Stimulated activated CD8-positive, alpha-beta memory T cell treated with anti-CD3 and anti-CD28 coated beads, Interleukin-7, amount 100 ng/mL, for 1 hour (primary cell): ENCODE data around the gene FAT1.

Experiments
- DNase-seq, 2 donors: peaks; one replicate each; pipeline ENCODE4 v3.0.0-alpha.2; 2020; ENCODE audit warnings: low read depth in 2 of 2

FAT1 gene

DNA sequence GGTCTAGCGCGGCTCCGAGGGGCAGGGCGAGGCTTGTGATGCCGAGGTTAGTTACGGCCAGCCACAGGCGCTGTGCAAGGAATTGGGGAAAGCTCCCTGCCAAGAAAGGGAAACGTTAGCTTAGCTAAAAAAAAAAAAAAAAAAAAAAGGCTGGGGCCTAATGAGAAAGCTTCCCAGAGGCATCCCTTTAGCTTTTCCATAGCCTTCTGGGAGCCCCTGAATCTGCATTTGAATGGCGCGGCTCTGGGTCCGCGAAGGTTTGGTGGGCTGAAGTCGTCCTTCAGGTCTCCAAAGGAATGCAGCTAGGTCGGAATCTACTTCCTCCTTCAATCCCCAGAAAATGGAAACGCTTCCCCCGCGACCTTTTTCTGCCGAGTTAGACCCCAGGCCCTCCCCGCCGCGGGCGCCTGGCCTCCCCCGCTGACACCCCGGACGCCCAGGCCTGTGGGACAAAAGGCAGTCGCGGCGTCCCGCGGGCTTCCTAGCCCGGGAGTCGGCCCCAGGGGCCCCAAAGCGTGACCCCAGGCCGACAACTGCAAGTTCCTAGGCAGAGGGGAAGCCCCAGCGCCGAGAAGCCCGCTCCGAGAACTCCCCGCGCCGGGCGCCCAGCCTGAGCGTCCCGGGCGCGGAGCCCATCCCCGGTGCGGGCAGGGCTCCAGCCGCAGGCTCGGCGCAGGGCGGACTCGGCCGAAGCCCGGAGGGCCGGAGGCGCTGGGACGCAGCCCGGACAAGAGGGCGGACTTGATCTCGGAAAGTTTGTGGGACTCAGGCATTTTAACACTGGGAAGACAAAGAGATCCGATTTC, 605 bp upstream of the FAT1 start:
- DNase-seq: no peak

DNA sequence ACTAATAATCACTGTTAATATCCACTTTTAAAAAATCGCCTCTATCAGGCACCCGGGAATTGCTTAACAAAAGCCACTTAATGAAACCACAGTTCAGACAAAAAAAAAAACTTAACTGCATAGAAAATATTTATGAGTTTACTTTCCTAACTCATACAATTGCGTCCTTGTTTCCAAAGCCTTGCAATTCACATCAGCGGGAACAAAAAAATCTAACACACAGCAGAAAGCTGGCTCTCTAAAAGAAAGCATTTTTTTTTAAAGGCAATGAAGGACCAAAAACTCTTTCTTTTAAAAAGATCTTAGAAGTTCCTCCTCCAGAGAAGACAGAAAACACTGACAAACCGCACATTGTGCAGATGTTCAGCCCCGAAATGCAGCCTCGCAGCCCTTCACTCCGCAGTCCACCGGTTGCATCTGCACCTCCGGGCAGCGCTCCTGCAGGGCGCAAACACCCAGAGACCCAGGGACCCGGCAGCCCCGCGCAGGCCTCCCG, 812 bp downstream of the FAT1 start:
- no peak for DNase-seq

DNA sequence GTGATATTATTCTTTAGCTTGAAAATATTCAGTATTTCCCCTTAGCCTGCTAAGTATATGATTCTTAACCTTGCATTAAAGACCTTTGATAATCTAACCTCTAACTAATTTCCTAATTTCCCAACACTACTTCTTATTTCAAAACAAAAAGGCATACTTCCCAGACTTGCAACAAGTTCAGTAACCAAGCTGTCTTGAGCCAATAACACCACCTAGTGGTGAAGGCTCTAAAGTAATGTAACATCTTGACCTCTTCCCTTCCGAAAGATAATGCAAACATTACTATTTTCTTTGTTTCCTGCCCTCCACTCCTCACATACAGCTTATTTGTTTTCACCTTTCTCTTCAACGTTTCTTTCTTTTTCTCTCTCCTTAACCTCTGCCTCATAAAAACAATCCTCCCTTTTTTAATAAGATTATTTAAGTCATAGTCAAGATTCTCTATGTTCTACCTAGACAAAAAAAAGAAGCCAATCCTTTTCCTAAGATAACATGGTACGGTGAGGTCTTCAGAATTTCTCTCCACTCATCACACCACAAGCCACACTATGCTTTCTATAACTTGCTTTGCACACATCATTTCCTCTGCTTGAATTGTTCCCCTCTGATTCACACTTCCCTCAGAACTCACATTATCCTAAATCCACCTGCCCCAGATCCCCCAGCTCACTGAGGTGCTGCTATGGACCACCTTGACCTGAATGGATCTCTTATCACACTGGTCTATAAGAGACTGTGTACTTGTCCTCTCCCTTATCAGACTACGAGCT, 3.5 kb downstream of the FAT1 start:
- no peak for DNase-seq

DNA sequence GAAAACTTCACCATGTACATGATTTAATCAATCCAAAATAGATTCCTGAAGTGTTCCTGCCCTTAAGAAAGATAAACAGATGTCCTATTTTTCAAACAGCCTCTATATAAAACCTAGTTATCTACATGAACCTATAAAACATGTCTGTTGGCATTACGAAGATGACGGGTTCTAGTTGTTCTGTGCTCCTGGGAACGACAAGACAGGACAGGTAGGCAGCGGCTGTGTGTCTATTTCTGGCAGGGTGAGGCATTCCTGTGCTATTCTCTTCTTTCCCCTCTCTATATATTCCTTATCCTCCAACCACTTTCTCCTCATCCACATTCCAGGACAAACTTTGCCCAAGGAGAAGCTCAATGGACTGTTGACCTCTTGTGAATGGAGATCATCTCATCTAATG, 6.1 kb downstream of the FAT1 start:
- DNase-seq: no peak

DNA sequence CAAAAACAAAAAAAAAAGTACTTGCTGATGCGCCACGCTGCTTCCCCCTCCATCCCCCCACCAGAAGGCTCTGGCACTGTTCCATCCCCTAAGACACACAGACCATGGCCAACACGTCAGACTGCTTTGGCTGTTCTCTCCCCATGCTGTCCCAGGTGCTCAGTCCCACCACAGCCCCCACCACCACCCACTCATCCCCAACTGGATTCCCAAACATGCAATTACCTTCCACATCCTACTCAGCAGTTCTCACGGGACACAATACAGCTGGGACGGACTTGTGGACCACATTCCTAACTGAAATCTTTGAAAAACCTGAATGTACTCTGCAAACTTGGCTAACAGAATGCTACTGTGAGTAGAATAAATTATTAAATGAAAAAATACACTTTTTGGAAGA, 8.6 kb downstream of the FAT1 start:
- DNase-seq: no peak

DNA sequence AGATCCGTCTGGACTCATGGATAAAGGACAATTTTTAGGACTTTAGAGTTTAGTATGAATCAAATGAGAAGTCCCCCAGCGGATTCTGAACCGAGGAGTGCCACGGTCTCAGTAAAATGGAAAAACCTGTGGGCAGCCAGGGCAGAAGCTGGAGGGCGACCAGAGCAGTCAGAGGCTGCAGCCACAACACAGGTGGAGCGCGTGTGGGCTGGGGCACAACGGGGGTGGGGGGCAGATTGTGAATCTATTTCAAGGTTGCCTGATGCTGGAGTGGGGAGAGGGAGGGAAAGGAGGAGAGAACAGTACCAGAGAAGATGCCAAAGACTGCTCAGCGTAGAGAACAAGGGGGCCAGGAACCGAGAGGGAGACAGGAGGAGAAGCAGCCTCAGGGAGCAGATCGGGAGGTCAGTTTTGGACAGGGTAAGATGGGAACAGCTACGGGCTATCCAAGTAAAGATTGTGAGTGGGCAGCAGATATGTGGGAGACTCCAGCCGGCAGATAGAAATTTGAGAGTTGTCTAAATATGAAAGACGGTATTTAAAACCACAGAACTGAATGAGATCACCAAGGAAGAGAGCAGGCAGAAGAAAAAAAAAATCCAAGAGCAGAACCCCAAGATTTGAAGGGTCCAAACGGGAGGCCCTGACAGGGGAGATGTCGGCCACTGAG, 9.5 kb downstream of the FAT1 start:
- DNase-seq: no peak

DNA sequence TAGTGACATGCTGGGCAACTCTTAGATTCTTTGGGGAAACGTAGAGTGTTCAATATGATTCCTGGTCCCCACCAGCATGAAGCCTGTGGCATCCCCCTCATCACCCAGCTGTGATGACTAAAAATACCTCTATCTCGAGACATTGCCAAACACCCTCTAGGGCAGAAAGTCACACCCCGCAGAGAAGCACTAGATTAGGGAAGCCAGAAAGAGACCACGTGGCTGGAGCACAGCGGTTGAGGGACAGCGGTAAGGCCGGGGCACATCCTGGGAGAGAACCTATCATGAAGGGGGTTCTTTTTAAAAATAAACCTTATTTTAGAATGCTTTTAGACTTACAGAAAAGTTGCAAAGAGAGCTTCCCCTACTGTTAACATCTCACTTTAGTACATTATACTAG, 11.0 kb downstream of the FAT1 start:
- no peak for DNase-seq

DNA sequence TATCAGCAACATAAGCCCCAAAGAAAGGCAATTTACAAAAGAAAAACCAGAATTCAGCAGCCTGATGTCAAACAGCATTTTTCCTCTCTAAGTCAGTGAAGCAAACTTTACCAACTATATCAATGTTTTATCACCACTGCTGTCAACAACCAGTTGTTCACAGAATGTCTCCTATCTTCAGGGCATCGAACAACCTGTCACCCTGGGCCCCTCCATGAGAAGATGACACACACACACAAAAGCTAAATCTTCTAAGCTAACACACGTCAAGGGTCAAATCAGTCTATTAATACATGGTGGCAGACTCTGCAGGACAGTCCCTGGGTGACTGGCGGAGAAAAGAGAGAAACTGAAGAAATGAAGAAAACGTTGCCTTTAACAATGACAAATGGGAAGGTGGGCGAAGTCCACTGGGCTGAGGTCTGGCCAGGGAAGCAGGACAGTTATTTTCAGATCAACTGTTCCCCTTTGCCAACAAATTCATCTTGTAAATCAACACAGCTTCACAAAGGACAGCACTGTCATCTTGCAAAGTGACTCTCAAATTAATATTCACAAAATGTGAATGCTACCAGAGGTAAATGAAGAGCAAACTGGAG, 13.0 kb downstream of the FAT1 start:
- DNase-seq: no peak

DNA sequence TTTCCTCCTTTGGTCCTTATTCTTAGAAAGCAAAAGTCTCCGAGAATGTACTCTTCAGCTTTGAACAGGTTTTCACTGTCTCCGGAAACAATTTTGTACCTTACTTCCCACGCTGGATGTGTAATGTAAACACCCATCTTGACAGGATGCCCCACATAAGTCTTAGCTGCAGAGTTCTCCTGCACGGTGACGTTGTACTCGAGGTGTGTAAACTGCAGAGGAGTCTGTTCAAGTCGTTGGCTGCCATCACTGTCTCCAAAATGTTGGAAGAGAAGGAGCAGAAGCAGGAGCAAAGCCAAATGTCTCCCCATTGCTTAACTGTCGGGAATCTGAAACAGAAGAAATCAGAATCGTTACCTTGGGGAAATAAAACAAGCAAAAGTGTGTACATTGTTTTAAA, 14.1 kb downstream of the FAT1 start:
- no peak for DNase-seq

DNA sequence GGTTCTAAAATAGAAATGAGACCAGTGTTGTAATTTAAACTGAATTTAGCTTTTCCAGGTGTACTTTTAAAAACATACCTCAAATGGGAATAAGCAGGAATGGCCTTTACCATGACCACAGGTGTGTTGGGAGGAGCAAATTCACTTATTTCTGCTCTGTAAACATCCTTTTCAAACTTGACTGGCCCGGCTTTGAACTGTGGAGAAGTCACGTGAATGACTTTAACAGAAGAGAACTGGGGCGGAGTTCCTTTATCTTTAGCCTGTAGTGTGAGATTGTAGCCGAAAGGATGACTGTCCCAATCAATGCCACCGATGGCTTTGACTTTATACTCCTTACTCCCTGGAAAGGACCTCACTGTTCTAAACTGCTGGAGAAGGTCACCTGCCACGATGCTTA, 15.1 kb downstream of the FAT1 start:
- DNase-seq: no peak

DNA sequence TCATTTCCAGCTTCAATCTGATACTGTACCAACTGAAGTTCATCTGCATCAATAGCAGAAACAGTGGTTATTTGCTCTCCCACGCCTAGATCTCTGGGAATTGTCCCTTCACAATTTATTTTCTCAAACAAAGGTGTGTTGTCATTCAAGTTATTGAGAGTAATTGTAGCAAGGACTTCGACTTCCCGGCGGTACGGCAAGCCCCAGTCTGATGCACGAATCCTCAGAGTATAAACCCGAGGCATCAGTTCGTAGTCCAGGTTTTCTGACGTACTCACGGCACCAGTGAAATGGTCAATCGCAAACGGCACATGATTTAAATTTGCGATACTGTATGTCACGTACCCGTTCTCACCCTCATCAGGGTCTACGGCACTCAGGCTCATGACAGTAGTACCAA, 15.7 kb downstream of the FAT1 start:
- no peak for DNase-seq

DNA sequence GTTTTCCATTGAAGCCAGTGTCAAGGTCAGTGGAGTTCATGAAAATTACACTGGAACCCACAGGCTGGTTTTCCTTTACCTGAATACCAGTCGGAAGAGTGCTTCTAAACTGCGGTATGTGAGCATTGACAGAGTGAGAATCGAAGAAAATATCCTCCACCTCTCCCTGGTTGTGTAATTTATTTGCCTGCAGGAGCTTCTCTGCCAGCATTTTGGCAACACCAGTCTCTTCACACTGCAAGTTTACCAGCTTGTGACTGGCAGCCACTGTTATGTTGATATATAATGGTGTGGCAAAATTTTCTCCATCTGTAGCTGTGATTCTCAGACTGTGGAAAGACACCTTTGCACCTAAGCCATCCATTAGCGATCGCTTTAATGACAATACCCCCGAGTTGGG, 16.1 kb downstream of the FAT1 start:
- no peak for DNase-seq

DNA sequence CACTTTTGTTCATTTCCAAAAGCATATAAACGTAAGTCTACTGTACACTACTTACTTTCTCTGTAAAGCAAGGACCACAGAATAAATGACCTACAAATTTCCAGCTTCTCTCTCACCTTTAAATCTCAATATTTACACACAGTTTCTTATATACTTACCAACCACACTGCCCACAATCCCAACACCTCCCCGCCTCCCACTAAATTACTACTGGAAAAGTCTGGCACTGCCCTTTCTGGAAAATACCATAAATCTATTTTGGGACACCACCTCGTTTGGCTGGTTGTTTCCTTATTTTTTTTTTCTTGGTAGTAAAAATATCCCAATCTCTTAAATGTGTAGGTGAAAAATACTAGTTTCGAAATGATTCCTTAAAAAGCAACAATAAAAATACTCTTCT, 19.6 kb downstream of the FAT1 start:
- no peak for DNase-seq

DNA sequence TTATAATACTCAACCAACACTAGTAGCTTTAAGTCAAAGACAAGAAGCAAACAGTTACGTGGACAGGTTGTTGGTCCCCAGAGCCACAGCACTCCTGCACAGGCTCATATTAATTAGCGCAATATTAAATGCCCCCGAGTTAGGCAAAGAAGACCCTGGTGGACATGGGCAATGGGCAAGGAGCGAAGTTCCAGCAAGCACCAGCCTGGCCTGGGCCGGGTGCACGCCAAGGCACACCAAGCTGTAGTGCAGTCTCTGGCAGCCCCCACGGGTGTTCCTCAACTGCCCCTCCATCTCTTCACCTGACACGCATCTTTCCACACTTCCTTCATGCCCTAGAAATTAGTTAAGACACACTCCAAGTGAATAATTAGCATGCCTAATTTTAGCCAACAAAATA, 20.1 kb downstream of the FAT1 start:
- DNase-seq: no peak

DNA sequence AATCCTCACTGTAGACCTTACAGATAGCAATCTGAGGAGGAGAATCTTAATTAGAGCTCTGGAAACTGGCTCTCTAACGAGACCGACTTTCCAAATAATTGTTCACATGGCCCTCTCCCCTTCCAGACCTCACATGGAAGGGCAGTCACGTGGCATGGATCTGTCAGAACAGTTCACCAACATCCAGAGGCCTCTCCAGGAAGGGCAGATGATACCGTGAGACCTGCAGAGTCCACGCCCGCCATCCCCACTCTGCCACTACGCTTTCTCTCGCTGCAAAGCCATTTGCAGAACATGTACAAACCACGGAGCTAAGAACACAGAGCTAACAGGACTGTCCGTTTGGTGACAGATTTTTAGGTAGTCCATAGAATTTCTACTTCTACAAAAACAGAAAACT, 20.7 kb downstream of the FAT1 start:
- DNase-seq: no peak

DNA sequence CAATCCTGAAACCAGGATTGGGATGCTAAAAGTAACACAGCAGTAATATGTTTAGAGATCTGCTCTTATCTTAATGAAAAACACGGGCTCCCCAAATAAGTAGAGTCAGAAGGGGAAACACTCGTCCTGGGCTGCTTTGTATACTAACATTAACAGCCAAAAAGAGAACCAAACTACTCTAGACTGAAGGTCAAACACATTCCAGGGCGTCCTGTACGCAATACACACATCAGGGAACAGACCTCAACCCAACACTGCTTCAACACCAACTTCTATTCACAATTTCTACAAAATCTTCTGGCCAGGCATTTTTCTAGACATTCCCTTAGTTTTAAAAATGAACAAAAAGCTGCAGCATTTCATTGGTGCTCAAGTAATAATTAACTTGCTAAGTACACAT, 21.4 kb downstream of the FAT1 start:
- no peak for DNase-seq

DNA sequence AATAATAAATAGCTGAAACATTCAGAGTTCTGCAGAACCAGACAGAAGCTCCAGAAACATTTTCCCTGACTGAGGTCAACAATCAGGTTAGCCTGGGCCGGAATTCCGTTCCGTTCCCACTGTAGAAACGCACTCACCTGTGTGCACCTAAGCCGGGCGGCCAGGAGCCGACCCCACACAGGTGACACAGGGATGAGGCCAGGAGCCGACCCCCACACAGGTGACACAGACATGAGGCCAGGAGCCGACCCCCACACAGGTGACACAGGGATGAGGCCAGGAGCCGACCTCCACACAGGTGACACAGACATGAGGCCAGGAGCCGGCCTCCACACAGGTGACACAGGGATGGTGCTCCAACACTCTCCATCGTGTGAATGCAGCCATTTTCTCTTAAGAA, 21.9 kb downstream of the FAT1 start:
- no peak for DNase-seq

DNA sequence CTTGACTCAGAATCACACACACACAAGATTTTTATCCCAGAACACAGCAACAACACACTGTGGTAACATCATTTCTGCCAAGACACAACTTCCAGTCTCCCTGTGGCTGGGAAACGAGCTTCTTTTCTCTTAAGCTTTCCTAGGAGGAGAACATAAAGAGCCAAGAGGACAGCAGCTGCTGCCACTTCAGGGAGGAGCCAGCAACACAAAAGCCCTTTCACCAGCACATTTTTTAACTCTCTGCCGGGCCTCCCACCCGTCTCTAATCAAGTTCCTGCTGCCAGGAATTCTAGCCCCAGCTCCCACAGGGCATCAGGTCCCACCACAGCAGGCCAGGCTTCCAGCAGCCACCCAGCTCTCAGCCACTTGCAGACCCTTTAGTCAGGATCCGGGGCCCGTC, 22.4 kb downstream of the FAT1 start:
- no peak for DNase-seq

DNA sequence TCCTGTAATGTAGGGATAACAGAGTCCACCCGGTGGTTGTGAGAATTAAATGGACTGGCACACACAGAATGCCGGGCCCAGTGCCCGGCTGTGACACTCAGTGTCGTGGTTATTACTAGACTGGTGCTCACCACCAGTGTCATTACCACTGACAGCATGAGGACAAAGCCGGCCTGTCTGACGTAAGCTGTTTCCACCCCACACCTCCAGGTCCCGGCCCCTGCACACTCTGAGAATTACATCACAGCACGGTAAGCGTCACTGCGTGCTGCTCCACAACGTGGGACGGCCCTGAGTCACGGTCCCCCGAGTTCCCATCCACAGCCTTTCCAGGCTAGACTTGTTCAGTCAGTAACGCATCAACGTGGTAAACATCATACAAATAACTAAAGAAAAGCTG, 22.9 kb downstream of the FAT1 start:
- no peak for DNase-seq

DNA sequence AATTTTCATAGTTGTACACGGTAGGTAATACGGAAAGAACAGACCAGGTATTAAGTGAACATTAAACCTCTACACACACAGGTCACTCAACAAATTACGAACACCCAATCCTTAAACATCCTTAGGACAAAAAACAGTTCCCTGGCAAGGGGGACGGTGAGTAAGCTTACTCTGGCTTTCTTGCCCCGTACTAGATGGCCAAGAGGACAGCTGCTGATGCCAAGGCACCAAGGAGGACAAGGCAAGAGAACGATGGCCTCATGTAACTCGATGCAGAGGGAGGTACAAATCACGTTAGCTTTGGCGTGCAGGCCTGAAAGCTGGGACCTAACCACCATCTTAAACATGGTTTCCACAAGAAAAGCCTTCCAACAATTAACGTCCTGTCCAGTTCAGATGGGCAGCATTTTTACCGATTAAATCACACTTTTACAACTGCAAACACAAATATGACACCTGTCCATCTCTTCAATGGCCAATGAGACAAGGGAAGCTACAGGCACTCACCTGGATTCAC, 23.7 kb downstream of the FAT1 start:
- no peak for DNase-seq

DNA sequence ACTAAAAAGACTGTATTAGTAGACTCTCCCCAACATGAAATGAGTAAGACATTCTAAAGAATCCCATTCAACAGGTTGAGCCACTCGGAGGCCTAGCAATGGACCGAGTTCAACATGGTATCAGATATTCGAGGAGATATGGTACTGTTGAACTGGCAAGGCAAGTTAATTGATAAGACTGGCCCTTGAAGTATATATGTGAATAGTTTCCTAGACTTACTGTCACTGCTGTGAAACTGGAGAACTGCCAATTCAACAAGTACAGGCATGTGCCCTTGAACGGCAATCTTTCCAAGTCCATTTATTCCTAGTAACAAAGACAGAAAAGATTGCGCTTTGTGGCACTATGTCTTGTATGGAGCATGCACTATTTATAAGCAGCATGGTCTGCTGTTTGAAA, 24.4 kb downstream of the FAT1 start:
- DNase-seq: no peak

DNA sequence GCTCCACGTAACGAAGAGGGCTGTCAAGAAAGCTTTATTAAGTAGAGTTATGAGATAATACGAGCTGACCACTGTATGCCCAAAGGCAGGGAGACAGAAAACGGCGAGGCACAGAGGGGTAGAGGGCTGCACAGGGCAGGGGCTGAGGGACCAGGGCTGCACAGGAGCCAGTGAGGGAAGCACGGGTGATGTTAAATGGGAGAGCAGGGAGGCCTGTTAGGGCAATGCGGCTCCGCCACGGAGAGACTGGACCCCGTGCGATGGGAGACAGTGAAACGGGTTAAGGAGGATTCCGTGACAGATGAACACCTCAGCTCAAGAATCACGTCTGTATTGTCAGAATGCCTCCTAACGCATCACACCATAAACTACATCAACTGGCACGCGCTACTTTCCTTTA, 25.1 kb downstream of the FAT1 start:
- no peak for DNase-seq
